ENCODE results near the gene SSR2.

SSR2 gene

DNA sequence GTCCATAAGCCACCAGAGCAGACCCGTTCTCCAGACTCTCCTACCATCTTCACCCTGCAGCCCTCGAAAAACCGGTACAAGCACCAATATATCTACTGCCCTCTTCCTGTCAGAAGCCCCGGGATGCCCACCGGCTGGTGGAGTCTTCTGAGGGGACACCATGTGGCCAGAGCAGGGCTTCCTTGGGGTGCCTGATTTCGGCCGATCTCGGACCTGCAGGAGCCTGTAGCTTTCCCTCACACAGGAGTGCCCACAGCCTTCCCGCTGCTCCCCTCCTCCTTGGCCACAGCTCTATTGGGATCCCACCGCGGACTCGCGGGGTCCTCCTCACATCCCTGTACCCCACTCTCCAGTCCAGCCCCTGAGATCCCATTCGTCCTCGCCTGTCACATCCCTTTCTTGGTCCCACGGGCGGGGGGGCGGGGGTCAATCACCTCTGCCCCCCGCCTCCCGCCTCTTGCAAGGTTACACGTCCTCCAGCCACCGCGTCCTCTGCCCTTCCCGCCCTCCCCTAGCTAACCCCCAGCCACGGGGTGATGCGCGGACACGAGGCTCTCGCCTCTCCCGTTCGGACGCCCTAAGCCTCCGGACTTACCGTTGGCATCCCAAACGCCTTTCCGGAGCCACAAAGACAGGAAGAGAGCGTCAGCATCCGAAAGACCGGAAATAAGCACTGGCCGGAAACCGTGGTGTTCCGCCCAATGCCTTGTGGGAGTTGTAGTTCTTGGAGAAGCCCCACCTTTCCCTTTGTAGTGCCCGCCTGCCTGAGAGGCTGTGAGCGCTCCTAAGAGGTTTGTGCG lies at the start of gene SSR2:
SSR2 (minus strand) TSS at position 659 of the 800 bp plus-strand sequence. CDS start 784 bp downstream, outside the sequence.
- TF ChIP-seq CTCF (IDR thresholded peaks at IDR 0.05; ENCODE audit: low read depth, low read length, missing control alignments): no peak
- Histone ChIP-seq H3K4me3 (ENCODE audit: low read depth, low read length) (peak within 1 kb of the TSS; percentile 88), H3K27me3 (replicated peaks) (no peaks in the 10 kb centered on the region), H3K27ac (peak within 1 kb of the TSS; percentile 72), H3K36me3 (replicated peaks) (peaks cover 26% of the 10 kb centered on the region)
- in situ Hi-C loops (cut with HindIII; ENCODE audit: low pct_ligation_motif_present, low sequenced_read_pairs): no loop called here
- DNase-seq: peak; percentile 88

- TF ChIP-seq CTCF (IDR thresholded peaks at IDR 0.05; ENCODE audit: low read depth, low read length, missing control alignments): no peak
- Histone ChIP-seq H3K36me3 (replicated peaks) (no peaks in the 10 kb centered on the region), H3K27ac (no peak overlapping the region), H3K4me3 (ENCODE audit: low read depth, low read length) (no peak overlapping the region), H3K27me3 (replicated peaks) (no peaks in the 10 kb centered on the region)
- DNase-seq: no peak
- in situ Hi-C loops (cut with HindIII; ENCODE audit: low pct_ligation_motif_present, low sequenced_read_pairs): no loop called here
These were observed 49.8 kb upstream of the SSR2 start for GRCh38 chr1:156070548-156070947.

DNA sequence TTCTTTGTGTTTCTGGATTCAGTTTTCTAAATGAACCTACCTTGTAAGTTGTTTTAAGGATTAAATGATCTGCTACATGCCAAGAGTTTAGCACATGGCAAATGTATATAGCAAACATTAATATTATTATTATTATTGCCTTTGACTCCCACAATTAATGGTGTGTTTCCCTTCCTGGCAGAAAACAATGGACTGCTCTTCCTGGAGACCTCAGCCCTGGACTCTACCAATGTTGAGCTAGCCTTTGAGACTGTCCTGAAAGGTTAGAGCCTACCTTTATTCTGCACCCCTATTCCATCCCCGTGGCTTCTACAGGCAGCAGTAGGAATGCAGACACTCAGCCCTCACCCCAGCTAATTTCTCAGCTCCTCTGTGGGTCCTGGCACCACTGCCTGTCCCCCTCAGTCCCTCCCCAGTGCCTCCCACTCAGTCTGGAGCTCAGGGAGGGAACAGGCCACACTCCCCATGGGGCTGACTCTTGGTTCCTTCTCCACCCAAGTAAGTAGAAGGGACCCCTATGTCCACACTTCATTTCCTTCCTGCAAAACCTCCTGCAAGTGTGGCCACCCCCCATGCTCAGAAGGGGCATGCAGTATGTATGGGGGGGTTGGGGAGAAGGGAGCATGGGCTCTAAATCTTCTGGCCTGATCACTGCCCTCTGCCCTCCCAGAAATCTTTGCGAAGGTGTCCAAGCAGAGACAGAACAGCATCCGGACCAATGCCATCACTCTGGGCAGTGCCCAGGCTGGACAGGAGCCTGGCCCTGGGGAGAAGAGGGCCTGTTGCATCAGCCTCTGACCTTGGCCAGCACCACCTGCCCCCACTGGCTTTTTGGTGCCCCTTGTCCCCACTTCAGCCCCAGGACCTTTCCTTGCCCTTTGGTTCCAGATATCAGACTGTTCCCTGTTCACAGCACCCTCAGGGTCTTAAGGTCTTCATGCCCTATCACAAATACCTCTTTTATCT lies 49.0 kb upstream of the SSR2 start:
- H3K36me3 ChIP-seq (replicated peaks): no peaks in the 10 kb centered on the region
- in situ Hi-C loops (cut with HindIII; ENCODE audit: low pct_ligation_motif_present, low sequenced_read_pairs): no loop called here
- H3K4me3 ChIP-seq (ENCODE audit: low read depth, low read length): no peak overlapping the region
- no peak overlapping the region for H3K27ac ChIP-seq
- no peak for DNase-seq
- H3K27me3 ChIP-seq (replicated peaks): no peaks in the 10 kb centered on the region
- no peak for TF ChIP-seq CTCF (IDR thresholded peaks at IDR 0.05; ENCODE audit: low read depth, low read length, missing control alignments)

- H3K4me3 ChIP-seq (ENCODE audit: low read depth, low read length): no peak overlapping the region
- no peaks in the 10 kb centered on the region for H3K27me3 ChIP-seq (replicated peaks)
- no peak for DNase-seq
- no peak for TF ChIP-seq CTCF (IDR thresholded peaks at IDR 0.05; ENCODE audit: low read depth, low read length, missing control alignments)
- in situ Hi-C loops (cut with HindIII; ENCODE audit: low pct_ligation_motif_present, low sequenced_read_pairs): no loop called here
- H3K36me3 ChIP-seq (replicated peaks): no peaks in the 10 kb centered on the region
- no peak overlapping the region for H3K27ac ChIP-seq
These were observed 46.5 kb upstream of the SSR2 start for GRCh38 chr1:156067262-156067661.

- in situ Hi-C loops (cut with HindIII; ENCODE audit: low pct_ligation_motif_present, low sequenced_read_pairs): no loop called here
- no peaks in the 10 kb centered on the region for H3K36me3 ChIP-seq (replicated peaks)
- no peak overlapping the region for H3K4me3 ChIP-seq (ENCODE audit: low read depth, low read length)
- H3K27ac ChIP-seq: no peak overlapping the region
- no peak for DNase-seq
- no peaks in the 10 kb centered on the region for H3K27me3 ChIP-seq (replicated peaks)
- no peak for TF ChIP-seq CTCF (IDR thresholded peaks at IDR 0.05; ENCODE audit: low read depth, low read length, missing control alignments)
These were observed 45.1 kb upstream of the SSR2 start for GRCh38 chr1:156065871-156066270.
